ENCODE measurements around the gene RNU6-9.
A peak's percentile ranks its signal among the peaks of the same experiment; 100 is the strongest.

Gene RNU6-9

GRCh38 chr19:919199-920050, 26.1 kb downstream of the RNU6-9 start:
- DNase-seq: peak in 1 of 4 experiments; percentile 58

- peak; percentile 26 to 67 (median 46) for DNase-seq
Observed at GRCh38 chr19:920051-920864, 27.0 kb downstream of the RNU6-9 start.

- DNase-seq: peak in 1 of 4 experiments; percentile 12
Observed at GRCh38 chr19:924553-925086, 31.3 kb downstream of the RNU6-9 start.

- DNase-seq: no peak
Observed at GRCh38 chr19:925087-925525, 31.8 kb downstream of the RNU6-9 start.

- peak; percentile 51 to 77 (median 63) for DNase-seq
Observed at GRCh38 chr19:925526-926322, 32.4 kb downstream of the RNU6-9 start, which contains the start of gene ARID3A. Gene ARID3A (plus strand): TSS chr19:926035. CDS start chr19:929529, 3,494 bp downstream.

- no peak for DNase-seq
Observed at GRCh38 chr19:926323-926588, 33.0 kb downstream of the RNU6-9 start.

- peak in 1 of 4 experiments; percentile 19 for DNase-seq
Observed at GRCh38 chr19:926589-927350, 33.5 kb downstream of the RNU6-9 start.

GRCh38 chr19:927351-927779, 34.1 kb downstream of the RNU6-9 start:
- no peak for DNase-seq

- DNase-seq: no peak
Observed at GRCh38 chr19:927780-928401, 34.6 kb downstream of the RNU6-9 start.

- DNase-seq: no peak
Observed at GRCh38 chr19:928471-929202, 35.4 kb downstream of the RNU6-9 start.

GRCh38 chr19:929203-929890, 36.1 kb downstream of the RNU6-9 start:
- DNase-seq: no peak

GRCh38 chr19:929891-930258, 36.6 kb downstream of the RNU6-9 start:
- DNase-seq: no peak

- DNase-seq: no peak
Observed at GRCh38 chr19:931860-932647, 38.8 kb downstream of the RNU6-9 start.

GRCh38 chr19:932648-933552, 39.6 kb downstream of the RNU6-9 start:
- peak in 2 of 4 experiments; percentile 24 to 40 for DNase-seq

GRCh38 chr19:933553-933882, 40.2 kb downstream of the RNU6-9 start:
- DNase-seq: no peak

GRCh38 chr19:934197-934840, 41.0 kb downstream of the RNU6-9 start:
- DNase-seq: no peak

GRCh38 chr19:934865-935479, 41.7 kb downstream of the RNU6-9 start:
- DNase-seq: no peak
